CD4-positive, alpha-beta memory T cell (primary cell): Measurements from ENCODE around the gene SEC16A. TPM values are rescaled to one million over a fixed set of nuclear protein-coding genes. Genes with fewer than 3 reads are reported as not detected.

Experiments used
- CTCF ChIA-PET: fragments of 350-600 bp; sonication (Branson Sonifier 250); formaldehyde crosslinking; loops from one replicate; lab custom pipeline; 2021; ENCODE audit warnings: inconsistent platforms; ENCODE audit not compliant: partially characterized antibody; lab: Charles Lee
- POLR2A ChIA-PET: fragments of 350-600 bp; sonication (Branson Sonifier 250); formaldehyde crosslinking; loops from one replicate; lab custom pipeline; 2021; ENCODE audit not compliant: partially characterized antibody; lab: Charles Lee
- DNase-seq, 5 donors: peaks; one replicate each; pipeline versions ENCODE4 v3.0.0 to v3.0.0-alpha.2; 2020 to 2022; ENCODE audit warnings: mixed read lengths in 1 of 5
- H3K27ac ChIP-seq: one replicate; pipeline ENCODE4 v1.7.0; 2013; ENCODE audit warnings: low read depth, low read length
- H3K27me3 ChIP-seq: 2 replicates; pipeline ENCODE4 v1.7.0; 2013; ENCODE audit warnings: mild to moderate bottlenecking, low read length, moderate library complexity; ENCODE audit not compliant: insufficient read depth
- H3K36me3 ChIP-seq: 2 replicates; pipeline ENCODE4 v1.7.0; 2013; ENCODE audit warnings: mild to moderate bottlenecking, low read length, moderate library complexity; ENCODE audit not compliant: insufficient read depth
- H3K4me1 ChIP-seq: 2 replicates; pipeline ENCODE4 v1.7.0; 2013; ENCODE audit warnings: mild to moderate bottlenecking, low read length, moderate library complexity; ENCODE audit not compliant: insufficient read depth
- H3K4me3 ChIP-seq, 2 donors: one replicate each; pipeline ENCODE4 v1.7.0; 2013; ENCODE audit warnings: low read length in 2 of 2, mild to moderate bottlenecking in 1 of 2
- H3K9me3 ChIP-seq, 2 donors: one replicate each; pipeline ENCODE4 v1.7.0; 2013; ENCODE audit warnings: low read length in 2 of 2, control low read depth in 1 of 2; ENCODE audit not compliant: control insufficient read depth in 1 of 2
- H3K27ac Mint-ChIP-seq, 7 donors: one replicate each; pipeline ENCODE4 v1.8.0; 2020 to 2021; ENCODE audit warnings: mixed read lengths in 7 of 7, mild to moderate bottlenecking in 6 of 7, inconsistent platforms in 3 of 7, moderate library complexity in 3 of 7
- H3K27me3 Mint-ChIP-seq, 2 donors: one replicate each; pipeline ENCODE4 v1.8.0; 2020 to 2021; ENCODE audit warnings: mixed read lengths in 2 of 2
- H3K36me3 Mint-ChIP-seq, 2 donors: one replicate each; pipeline ENCODE4 v1.8.0; 2020 to 2021; ENCODE audit warnings: mixed read lengths in 2 of 2, inconsistent platforms in 1 of 2, mild to moderate bottlenecking in 1 of 2
- H3K4me1 Mint-ChIP-seq, 4 donors: one replicate each; pipeline ENCODE4 v1.8.0; 2020 to 2021; ENCODE audit warnings: mixed read lengths in 4 of 4, mild to moderate bottlenecking in 1 of 4
- H3K4me3 Mint-ChIP-seq, 8 donors: one replicate each; pipeline ENCODE4 v1.8.0; 2020 to 2021; ENCODE audit warnings: mixed read lengths in 8 of 8, mild to moderate bottlenecking in 7 of 8, moderate library complexity in 6 of 8, inconsistent platforms in 3 of 8
- H3K9me3 Mint-ChIP-seq, 8 donors: one replicate each; pipeline ENCODE4 v1.8.0; 2020 to 2021; ENCODE audit warnings: mixed read lengths in 8 of 8, mild to moderate bottlenecking in 5 of 8, inconsistent platforms in 3 of 8, moderate library complexity in 1 of 8
- intact Hi-C: fragments of 100-400 bp; cut with micrococcal nuclease; formaldehyde crosslinking; loops from one replicate; pipeline ENCODE4 v1.15.1; 2023
- polyA plus RNA-seq, 2 donors: library from polyadenylated mRNA; unstranded; fragments of 300-500 nt; fragmentation: Illumina TruSeq; gene quantifications; one replicate each; pipeline ENCODE4 v1.2.3, GENCODE V29; 2021
- total RNA-seq, 2 experiments: library from RNA; stranded (reverse); gene quantifications; one replicate each; pipeline ENCODE4 v1.2.3, GENCODE V29; 2021

SEC16A gene
- total and polyA plus RNA-seq, 4 experiments from 2014 or later, result 6.6 to 87.7 (median 61.1) TPM

DNA sequence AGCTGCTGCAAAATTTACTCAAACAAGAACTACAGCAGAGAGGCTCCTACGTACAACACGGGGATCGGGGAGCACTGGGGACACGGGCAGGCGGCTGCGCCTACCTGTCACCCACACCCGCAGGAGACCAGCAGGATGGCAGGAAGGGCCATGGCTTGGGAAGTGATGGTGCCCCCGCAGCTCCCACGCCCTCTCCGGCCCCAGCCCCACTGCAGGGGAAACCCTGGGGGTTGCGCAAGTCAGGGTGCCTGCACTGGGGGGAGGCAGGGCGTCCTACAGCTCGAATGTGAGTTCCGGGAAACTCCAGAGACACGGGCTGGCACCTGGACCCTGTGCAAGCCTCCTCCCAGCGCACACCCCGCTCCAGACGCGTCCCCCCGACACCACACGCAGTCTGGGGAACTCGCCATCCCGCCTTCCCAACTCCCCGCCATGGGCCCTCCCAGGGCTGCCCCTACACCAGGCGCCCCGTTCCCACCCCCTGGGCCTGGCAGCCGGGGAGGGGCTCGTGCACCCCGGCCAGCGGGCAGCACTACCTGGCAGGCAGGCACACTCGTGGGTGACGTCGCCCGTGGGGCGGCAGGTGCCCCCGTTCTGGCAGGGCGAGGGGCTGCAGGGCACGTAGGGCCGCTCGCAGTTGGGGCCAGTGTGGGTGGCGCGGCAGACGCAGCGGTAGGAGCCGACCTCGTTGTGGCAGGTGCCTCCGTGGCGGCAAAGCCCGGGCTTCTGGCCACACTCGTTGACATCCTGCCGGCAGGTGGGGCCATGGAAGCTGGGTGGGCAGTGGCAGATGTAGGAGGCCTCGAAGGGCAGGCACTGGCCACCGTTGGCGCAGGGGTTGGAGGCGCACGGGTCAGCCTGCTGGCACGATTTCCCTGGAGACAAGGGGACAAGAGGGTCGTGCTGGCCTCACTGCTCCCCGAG is 39.7 kb upstream of the SEC16A start:
- Mint-ChIP-seq H3K27ac (no peak overlapping the region), H3K27me3 (no peaks in the 10 kb centered on the region), H3K4me3 (no peak overlapping the region), H3K9me3 (no peaks in the 10 kb centered on the region), H3K4me1 (peaks cover 0 to 2% (median 0%) of the 10 kb centered on the region in 4 donors), H3K36me3 (peaks cover 0 to 8% of the 10 kb centered on the region in 2 donors)
- intact Hi-C loops, result no loop called here
- POLR2A ChIA-PET, result interaction anchor here (0.8 to 0.9 kb wide), 2 partner anchors 10 to 17 kb away, joined by 3 to 4 read pairs; no protein-coding TSS in a partner anchor
- no peaks in the 10 kb centered on the region for H3K9me3 ChIP-seq
- no peak overlapping the region for H3K4me3 ChIP-seq
- peaks cover 12% of the 10 kb centered on the region for H3K36me3 ChIP-seq
- DNase-seq, result no peak
- no peaks in the 10 kb centered on the region for H3K27me3 ChIP-seq
- H3K4me1 ChIP-seq, result no peaks in the 10 kb centered on the region
- CTCF ChIA-PET, result no interaction called here
- H3K27ac ChIP-seq, result no peak overlapping the region

- H3K36me3 Mint-ChIP-seq, result peaks cover 0 to 10% of the 10 kb centered on the region in 2 donors
- DNase-seq, result no peak
- H3K4me3 ChIP-seq, result no peak overlapping the region
- peaks cover 14% of the 10 kb centered on the region for H3K36me3 ChIP-seq
- intact Hi-C loops, result no loop called here
- H3K4me3 Mint-ChIP-seq, result no peak overlapping the region
- no peaks in the 10 kb centered on the region for H3K27me3 Mint-ChIP-seq
- ChIA-PET POLR2A (no interaction called here), CTCF (no interaction called here)
- no peak overlapping the region for H3K27ac ChIP-seq
- H3K27me3 ChIP-seq, result no peaks in the 10 kb centered on the region
- H3K9me3 Mint-ChIP-seq, result no peaks in the 10 kb centered on the region
- no peak overlapping the region for H3K27ac Mint-ChIP-seq
- H3K4me1 Mint-ChIP-seq, result peaks cover 0 to 1% (median 0%) of the 10 kb centered on the region in 4 donors
- no peaks in the 10 kb centered on the region for H3K9me3 ChIP-seq
- no peaks in the 10 kb centered on the region for H3K4me1 ChIP-seq
Observed at GRCh38 chr9:136521537-136521936, 38.7 kb upstream of the SEC16A start.

- POLR2A ChIA-PET, result no interaction called here
- H3K36me3 ChIP-seq, result peaks cover 16% of the 10 kb centered on the region
- no peak overlapping the region for H3K4me3 Mint-ChIP-seq
Observed at GRCh38 chr9:136520053-136520540, 37.3 kb upstream of the SEC16A start.

DNA sequence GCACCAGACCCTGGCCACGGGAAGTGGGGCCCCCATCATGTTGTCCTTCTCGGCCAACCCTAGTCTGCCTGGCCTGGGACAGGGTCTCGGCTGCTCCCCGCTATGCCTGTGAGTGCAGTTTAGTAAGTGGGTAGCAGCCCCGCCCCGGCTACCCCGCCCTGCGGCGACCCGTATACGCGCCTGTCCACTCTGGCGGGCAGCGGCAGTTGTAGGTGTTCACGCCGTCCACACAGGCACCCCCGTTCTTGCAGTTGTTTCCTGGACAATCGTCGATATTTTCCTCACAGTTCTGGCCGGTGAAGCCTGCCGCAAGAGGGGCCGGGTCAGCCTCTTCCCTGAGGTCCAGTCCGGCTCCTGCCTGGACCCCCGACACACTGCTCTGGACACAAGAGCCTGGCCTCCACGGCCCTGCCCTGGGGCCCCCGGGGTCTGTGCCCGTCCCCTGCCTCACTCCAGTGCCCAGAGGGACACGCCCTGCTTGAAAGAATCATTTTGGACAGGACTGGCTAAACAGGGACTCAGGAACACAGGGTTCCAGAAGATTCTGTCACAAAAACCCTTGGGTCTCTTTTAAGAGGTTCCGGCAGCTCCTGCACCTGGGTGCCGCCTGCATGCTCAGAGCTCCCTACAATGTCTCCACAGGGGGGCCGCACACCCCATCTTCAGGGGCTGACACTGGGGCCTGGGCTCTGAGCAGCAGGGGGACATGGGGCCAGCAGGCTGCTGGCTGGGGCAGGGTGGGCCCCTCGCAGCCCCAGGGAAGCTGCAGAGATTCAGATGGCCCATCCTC is 36.6 kb upstream of the SEC16A start:
- Mint-ChIP-seq H3K27ac (no peak overlapping the region), H3K36me3 (peaks cover 0 to 13% of the 10 kb centered on the region in 2 donors), H3K27me3 (no peaks in the 10 kb centered on the region), H3K9me3 (no peaks in the 10 kb centered on the region), H3K4me1 (no peaks in the 10 kb centered on the region), H3K4me3 (no peak overlapping the region)
- POLR2A ChIA-PET, result no interaction called here
- no peak for DNase-seq
- Histone ChIP-seq H3K27ac (no peak overlapping the region), H3K36me3 (peaks cover 18% of the 10 kb centered on the region), H3K27me3 (no peaks in the 10 kb centered on the region), H3K4me3 (no peak overlapping the region), H3K9me3 (no peaks in the 10 kb centered on the region), H3K4me1 (no peaks in the 10 kb centered on the region)
- CTCF ChIA-PET, result no interaction called here
- intact Hi-C loops, result no loop called here

More at GRCh38 chr9:136520053-136520540, 37.3 kb upstream of the SEC16A start:
- Mint-ChIP-seq H3K36me3 (peaks cover 0 to 13% of the 10 kb centered on the region in 2 donors), H3K27me3 (no peaks in the 10 kb centered on the region), H3K9me3 (no peaks in the 10 kb centered on the region), H3K4me1 (no peaks in the 10 kb centered on the region), H3K27ac (no peak overlapping the region)
- Histone ChIP-seq H3K27me3 (no peaks in the 10 kb centered on the region), H3K27ac (no peak overlapping the region), H3K4me1 (no peaks in the 10 kb centered on the region), H3K9me3 (no peaks in the 10 kb centered on the region), H3K4me3 (no peak overlapping the region)
- no peak for DNase-seq
- intact Hi-C loops, result no loop called here
- CTCF ChIA-PET, result no interaction called here

GRCh38 chr9:136518623-136519022 is 35.8 kb upstream of the SEC16A start:
- no peak for DNase-seq
- ChIA-PET POLR2A (no interaction called here), CTCF (no interaction called here)
- H3K27ac ChIP-seq, result no peak overlapping the region
- H3K9me3 Mint-ChIP-seq, result no peaks in the 10 kb centered on the region
- no peaks in the 10 kb centered on the region for H3K27me3 Mint-ChIP-seq
- H3K36me3 ChIP-seq, result peaks cover 18% of the 10 kb centered on the region
- H3K36me3 Mint-ChIP-seq, result peaks cover 0 to 13% of the 10 kb centered on the region in 2 donors
- H3K27me3 ChIP-seq, result no peaks in the 10 kb centered on the region
- no peaks in the 10 kb centered on the region for H3K9me3 ChIP-seq
- no peak overlapping the region for H3K4me3 ChIP-seq
- intact Hi-C loops, result no loop called here
- H3K27ac Mint-ChIP-seq, result no peak overlapping the region
- no peak overlapping the region for H3K4me3 Mint-ChIP-seq
- no peaks in the 10 kb centered on the region for H3K4me1 ChIP-seq
- no peaks in the 10 kb centered on the region for H3K4me1 Mint-ChIP-seq

- Histone ChIP-seq H3K27me3 (no peaks in the 10 kb centered on the region), H3K4me3 (no peak overlapping the region), H3K4me1 (no peaks in the 10 kb centered on the region), H3K9me3 (no peaks in the 10 kb centered on the region), H3K27ac (no peak overlapping the region), H3K36me3 (peaks cover 22% of the 10 kb centered on the region)
- no peak for DNase-seq
- Mint-ChIP-seq H3K36me3 (peaks cover 0 to 13% of the 10 kb centered on the region in 2 donors), H3K27me3 (no peaks in the 10 kb centered on the region), H3K27ac (no peak overlapping the region), H3K9me3 (no peaks in the 10 kb centered on the region), H3K4me3 (no peak overlapping the region), H3K4me1 (no peaks in the 10 kb centered on the region)
- ChIA-PET POLR2A (no interaction called here), CTCF (no interaction called here)
- intact Hi-C loops, result no loop called here
Observed at GRCh38 chr9:136517950-136518349, 35.1 kb upstream of the SEC16A start.
